C4-2B (cell line): ENCODE results near the gene GPRIN1.

ENCODE experiments used
- CTCF ChIP-seq: fragments of 450-650 bp; conservative IDR thresholded peaks from 2 replicates; pipeline ENCODE4 v1.5.1; 2017; ENCODE audit warnings: mild to moderate bottlenecking
- ZFX ChIP-seq: fragments of 450-650 bp; IDR thresholded peaks from 2 replicates; pipeline ENCODE4 v1.6.1; 2017

GRCh38 chr5:176624142-176624541 lies 14.2 kb upstream of the GPRIN1 start:
- TF ChIP-seq CTCF = no peak
- no peak for TF ChIP-seq ZFX
